HG03108 (cell line): ENCODE results near the gene TPRG1L.
"Not testable (repeated sequence)": the region's sequence is repeated elsewhere in the genome, so short reads cannot be mapped to it uniquely, and the experiment has no call there.

Experiments used
- ATAC-seq: cut with Tn5 transposase; IDR thresholded peaks from one replicate; pipeline ENCODE4 v1.9.1; 2021; ENCODE audit warnings: moderate library complexity; ENCODE audit not compliant: unreplicated experiment

The TPRG1L gene

DNA sequence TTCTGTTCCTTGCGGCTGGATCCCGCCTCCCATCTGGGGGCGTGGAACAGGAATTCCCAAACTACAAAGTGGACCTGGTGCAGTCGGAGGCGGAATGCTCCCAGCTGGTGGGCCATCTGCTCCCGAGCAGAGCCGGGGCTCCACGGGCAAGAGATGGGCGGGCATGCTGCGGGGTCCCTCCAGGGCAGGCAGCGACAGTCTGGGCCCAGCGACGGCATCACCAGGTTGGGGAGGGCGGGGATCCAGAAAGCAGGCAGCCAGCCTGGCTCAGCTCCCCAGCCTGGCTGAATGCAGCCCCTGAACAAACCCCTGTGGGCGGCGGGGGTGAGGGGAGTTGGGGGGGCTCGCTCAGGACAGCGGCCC, 17.1 kb upstream of the TPRG1L start:
- ATAC-seq: no peak

DNA sequence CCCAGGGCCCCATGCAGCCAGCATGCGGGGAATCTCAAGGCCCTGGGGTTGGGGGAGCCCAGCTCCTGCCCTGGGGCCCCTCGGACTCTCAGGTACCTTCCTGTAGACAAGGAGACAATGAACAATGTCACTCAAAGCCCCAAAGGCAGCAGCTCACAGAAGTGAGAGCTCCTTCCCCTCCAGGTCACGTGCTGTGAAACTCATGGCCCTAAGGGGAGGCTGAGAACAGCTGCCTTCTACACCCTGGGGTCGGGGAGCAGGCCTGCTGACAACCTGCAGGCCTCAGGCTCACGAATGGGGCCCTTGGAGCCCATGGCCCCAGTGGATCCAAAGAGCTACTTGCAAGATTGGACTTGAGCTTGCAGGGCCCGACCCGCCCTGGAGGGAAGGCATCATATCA, 16.7 kb upstream of the TPRG1L start:
- ATAC-seq: no peak

DNA sequence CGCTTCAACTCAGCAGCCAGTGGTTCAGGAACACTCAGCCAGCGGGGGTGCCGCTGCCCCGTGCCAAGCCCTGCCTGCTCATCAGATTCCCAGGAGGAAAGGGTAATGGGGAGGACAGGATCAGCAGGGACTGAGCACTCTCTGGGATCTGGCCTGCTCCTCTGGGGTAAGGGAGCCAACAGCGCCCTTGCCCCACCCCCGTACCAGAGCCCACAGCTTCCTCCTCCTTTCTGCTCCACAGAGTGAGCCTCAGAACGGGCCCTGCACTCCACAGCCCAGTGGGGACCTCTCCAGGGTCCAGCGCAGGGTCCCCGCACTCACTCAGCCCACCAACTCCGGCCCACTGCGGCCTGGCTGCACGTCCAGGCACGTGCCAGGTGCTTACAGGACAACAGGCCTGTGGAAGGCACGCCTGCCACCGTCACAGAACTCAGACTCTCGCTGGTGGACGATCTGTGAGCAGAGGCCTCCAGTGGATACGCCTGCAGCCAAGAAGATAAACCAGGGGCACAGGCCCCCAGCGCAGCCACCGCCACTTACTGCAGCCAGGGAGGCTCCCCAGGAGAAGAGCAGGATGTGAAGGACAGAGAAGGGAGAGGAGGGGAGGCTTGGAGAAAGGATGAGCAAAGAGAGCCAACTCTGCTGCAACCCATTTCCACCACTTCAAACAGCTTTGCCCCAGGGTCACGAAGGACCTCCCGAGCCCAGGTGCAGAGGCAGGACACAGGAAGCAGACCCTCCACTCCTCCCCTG, 15.6 kb upstream of the TPRG1L start:
- ATAC-seq: no peak

DNA sequence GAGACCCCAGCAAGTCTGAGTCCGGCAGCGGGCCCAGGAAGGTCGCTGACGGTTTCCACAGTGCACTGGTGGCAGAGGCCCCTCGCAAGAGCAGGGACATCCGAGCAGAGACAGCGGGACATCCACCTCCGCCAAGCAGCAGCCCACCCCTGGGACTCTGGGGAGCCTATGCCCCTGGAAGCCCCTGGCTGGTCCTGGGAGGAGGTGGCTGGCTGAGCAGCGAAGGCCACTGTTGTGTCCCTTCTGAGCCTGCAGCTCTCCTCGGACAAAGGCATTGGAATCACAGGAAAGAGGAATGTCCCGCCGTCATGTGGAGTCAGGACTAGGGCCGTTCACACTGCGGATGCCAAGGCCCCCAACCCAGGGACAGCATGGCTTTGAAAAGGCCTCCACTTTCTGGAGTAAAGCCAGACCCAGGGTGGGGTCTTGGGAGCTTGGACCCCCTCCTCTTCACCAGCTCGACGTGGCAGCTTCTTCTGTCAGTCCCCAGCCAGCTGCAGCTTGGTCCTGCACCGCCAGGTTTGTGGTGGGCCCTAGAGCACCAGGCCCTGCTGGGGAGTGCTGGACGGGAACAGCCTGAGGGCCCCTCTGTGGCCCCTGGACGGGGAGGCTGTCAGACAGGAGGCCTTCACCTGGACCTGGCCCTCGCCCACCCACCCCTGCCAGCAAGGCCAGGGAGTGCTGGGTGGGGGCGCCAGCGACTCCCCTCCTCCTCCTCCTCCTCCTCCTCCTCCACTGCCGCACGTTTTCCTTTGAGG, 14.9 kb upstream of the TPRG1L start:
- ATAC-seq: no peak

DNA sequence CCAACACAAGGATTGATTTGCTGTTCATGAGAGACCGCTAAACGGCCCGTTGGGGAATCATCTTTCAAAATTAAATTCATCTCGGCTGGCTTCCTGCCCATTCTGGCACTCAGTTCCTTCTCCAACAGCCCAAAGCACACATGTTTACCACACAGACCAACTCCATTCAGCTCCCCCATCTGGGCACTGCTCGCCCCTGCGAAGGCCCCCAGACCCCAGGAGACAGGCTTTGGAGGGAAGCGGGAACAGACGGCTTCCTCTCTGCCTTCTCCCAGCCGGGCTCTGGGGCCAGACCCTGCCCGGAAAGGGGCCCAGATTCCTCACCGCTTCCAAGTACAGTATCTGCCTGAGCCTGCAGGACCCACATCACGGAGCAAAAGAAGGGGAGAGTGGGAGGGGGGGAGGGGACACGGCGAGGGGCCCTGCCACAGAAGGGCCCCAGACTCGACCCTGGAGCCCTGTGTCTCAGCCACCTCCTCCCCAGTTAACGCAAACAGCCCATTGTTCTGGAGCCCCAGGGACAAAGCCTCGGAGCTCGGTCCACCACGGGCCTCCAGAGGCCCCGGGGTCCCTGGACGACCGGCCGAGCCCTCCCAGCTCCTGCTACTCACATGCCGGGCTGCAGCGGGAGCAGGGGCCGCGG, 14.2 kb upstream of the TPRG1L start:
- ATAC-seq: no peak

DNA sequence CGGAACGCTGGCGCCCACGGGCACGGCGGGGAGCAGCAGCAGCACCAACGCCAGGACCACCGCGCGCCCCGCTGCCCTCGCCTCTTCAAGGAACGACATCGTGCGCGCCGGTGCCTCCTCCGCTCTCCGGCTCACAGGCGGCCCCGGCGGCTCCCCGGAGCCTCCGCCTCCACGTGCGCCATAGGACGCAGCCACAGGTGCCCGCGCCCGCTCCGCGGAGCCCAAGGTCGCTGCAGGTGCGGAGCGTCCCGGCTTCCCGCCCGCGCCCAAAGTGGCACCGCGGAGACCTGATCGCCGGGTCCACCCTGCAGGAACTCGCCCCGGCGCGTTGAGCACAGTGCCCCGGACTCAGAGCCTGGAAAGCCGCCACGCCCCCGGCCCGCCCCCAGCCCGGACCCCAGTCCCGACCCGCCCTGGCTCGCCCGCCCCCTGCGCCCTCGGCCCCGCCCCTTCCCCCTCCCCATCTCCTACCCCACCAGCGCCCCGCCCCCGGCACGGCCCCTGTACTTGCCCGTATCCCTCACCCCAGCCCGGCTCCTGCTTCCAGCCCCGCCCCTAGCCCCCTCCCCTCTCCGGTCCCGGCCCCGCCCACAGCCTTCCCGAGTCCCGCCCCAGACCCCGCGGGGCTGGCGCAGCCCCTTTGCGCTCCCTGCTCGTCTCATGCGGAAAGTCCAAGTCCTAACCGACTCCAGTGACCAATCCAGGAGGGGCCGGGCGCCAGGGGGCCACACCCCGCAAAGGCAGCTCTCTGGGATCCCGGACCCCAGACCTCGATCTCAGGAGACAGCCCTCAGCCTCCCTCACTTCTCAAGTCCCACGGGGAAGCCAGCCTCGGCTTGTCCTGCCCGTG, 13.4 kb upstream of the TPRG1L start, which contains the start of gene MEGF6:
Gene MEGF6 (minus strand): TSS at position 339 of the 850 bp plus-strand sequence. CDS start 240 bp downstream, at position 99.
- ATAC-seq: no peak

DNA sequence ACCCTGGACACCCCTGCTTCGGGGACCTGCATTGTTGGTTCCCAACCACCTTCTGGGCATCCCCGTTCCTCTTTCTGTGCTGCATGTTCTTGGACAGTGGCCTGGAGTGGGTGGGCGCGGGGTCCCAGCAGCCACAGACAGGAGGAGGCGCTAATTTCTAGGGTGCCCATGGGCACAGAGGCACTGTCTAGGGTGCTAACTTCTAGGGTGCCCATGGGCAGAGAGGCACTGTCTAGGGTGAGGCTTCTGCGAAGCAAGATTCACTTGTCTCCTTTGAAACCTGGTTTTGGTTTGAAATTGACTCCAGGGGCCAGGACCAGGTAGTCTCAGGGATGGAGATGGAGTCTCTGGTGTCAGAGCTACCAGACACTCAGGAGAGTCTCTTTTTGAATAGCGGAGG, 12.7 kb upstream of the TPRG1L start:
- ATAC-seq: no peak

DNA sequence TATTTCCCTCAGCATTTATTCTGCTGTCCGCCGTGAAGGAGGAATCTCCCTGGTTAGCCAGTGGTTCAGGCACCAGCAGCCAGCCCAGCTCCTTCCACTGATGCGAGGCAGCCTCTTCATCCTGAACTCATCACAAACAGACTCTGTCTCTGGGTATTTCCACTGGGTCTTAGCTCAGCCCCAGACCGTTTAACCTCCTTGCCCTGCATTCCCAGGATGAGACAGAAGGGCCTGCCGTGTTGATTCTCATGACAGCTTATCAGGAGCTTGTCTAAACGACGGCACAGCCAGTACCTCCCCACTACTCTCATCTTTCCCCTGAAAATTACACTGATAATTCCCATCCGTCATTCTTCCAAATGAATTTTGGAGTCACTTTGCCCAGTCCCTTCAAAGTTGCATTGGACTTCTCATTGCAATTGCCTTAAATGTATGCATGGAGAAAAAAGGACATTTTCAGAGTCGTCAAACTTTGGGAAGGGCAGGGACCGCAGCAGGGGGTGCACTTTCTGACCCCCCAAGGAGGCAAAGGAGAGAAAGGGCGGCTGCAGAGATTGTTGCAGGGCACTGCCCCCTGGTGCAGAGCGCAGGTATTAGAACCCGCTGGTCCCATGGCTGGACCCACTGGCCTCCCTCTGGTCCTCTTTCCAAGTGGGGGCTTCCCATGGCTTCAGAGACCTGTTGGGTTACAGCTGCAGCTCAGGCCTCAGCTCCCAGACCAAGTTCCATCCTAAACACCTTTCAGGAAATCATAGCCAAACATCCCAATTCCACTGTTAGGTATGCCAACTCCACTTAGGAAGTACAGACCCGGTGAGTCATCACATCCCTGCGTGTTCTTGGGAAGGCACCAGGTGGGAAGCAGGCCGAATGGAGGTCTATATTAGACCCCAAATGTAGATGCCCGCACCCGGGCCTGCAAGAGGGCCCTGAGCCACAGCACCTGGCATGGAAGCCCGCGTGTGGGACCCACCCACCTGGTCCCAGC, 9.8 kb upstream of the TPRG1L start:
- no peak for ATAC-seq

DNA sequence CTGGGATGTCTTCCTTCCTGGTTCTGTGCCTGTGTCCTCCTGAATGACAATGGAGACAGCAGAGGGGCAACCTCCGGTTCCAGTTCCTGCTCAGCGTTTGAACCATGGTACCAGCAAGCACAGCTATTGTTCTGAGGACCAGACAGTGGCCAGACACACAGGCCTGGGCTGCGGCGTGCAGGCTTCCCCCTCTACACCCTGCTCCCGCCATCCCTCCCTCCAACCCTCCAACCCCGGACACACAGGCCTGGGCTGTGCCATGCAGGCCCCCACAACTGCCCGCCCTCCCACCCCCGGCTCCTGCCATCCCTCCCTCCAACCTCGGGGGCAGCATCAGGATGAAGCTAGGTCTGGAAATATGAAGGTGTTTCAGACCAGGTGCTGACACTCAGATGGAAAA, 8.0 kb upstream of the TPRG1L start:
- no peak for ATAC-seq

DNA sequence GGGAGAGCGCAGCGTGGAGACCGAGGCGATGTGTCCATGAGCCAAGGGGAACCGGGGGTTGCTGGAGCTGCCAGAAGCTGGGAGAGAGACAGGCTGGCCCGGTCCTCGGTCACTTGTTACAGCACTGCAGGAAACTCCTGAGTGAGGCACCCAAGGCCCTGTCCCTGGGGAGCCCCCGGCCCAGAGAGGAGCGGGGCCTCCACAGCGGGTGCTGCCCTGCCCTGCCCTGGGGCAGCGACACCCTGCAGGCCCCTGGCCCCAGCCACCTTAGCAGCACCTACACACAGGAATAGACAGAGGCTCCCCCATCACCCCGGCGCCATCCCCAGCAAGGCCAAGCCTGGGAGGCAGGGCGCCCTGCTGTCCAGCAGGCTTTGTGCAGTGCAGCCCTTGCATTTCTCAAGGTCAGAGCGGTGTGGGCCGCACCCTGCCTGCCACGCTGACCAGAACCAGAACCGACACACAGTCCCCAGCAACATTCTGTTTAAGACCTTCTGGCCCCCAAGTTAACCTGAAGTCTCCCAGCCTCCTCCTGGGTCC, 6.9 kb upstream of the TPRG1L start:
- no peak for ATAC-seq

DNA sequence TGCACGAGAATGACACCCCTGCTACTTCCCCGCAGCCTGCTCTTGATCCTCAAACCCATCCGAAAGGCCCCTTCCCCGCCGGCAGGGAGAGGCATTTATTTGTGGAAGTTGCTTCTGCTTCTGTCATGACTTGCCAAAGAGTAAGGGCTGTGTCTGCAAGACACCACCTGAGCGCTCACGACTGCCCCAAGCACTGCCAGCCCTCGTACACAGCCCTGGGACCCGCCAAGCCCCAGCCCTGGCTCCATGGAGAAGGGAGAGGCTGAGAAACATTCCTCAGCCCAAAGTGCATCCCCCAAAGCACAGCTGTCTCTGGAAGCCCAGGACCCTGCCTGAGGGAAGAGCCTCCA, 6.3 kb upstream of the TPRG1L start:
- ATAC-seq: no peak

DNA sequence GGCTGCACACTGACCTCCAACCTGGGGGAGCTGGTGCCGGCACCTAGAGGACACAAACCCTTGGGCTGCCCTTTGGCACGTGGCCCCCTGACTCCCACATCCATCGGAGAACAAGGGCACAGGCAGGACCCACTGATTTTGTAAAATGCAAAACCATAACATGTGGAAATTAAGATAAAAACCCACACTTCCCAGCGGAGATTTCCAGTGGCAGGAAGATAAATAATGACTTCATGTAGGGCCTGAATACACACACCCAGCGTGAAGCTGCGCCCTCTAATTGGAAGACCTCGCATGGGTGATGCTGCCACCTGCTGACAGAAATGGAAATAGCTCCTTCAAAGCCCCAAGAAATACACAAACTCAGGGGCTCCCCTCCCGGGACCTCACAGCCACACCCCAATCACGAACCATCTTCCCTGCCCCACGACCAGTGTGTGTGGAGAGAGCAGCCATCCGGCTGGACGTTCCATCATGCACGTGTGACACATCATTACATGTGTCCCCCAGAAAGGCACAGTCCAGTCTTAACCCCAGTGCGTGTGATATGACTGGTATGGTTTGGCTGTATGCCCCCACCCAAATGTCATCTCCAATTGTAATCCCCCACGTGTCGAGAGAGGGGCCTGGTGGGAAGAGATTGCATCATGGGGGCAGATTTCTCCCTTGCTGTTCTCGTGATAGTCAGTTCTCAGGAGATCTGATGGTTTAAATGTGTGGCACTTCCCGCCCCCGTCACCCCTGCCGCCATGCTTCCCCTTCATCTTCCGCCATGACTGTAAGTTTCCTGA, 5.7 kb upstream of the TPRG1L start:
- ATAC-seq: no peak

DNA sequence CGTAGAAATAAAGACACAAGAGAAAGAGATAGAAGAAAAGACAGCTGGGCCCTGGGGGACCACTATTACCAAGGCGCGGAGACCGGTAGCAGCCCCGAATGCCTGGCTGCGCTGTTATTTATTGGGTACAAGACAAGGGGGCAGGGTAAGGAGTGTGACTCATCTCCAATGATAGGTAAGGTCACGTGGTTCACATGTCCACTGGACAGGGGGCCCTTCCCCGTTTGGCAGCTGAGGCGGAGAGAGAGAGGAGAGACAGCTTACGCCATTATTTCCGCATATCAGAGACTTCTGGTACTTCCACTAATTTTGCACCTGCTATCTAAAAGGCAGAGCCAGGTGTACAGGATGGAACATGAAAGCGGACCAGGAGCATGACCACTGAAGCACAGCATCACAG, 4.1 kb upstream of the TPRG1L start:
- no peak for ATAC-seq

DNA sequence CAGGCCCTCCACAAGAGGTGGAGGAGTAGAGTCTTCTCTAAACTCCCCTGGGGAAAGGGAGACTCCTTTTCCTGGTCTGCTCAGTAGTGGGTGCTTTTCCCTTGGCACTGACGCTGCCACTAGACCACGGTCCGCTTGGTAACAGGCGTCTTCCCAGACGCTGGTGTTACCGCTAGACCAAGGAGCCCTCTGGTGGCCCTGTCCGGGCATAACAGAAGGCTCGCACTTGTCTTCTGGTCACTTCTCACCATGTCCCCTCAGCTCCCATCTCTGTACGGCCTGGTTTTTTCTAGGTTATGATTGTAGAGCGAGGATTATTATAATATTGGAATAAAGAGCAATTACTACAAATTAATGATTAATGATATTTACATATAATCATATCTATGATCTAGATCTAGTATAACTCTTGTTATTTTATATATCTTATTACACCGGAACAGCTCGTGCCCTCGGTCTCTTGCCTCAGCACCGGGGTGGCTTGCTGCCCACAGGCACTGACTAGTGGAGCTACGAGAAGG, 3.6 kb upstream of the TPRG1L start:
- ATAC-seq: not testable (repeated sequence)

DNA sequence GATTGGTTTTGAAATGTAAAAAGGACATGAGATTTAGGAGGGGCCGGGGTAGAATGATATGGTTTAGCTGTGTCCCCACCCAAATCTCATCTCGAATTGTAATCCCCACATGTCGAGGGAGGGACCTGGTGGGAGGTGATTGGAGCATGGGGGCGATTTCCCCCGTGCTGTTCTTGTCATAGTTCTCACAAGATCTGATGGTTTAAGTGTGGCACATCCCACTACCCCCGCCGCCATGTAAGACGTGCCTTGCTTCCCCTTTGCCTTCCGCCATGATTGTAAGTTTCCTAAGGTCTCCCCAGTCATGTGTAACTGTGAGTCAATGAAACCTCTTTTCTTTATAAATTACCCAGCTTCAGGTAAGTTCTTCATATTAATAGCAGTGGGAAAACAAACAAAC, 2.7 kb upstream of the TPRG1L start:
- ATAC-seq: not testable (repeated sequence)

DNA sequence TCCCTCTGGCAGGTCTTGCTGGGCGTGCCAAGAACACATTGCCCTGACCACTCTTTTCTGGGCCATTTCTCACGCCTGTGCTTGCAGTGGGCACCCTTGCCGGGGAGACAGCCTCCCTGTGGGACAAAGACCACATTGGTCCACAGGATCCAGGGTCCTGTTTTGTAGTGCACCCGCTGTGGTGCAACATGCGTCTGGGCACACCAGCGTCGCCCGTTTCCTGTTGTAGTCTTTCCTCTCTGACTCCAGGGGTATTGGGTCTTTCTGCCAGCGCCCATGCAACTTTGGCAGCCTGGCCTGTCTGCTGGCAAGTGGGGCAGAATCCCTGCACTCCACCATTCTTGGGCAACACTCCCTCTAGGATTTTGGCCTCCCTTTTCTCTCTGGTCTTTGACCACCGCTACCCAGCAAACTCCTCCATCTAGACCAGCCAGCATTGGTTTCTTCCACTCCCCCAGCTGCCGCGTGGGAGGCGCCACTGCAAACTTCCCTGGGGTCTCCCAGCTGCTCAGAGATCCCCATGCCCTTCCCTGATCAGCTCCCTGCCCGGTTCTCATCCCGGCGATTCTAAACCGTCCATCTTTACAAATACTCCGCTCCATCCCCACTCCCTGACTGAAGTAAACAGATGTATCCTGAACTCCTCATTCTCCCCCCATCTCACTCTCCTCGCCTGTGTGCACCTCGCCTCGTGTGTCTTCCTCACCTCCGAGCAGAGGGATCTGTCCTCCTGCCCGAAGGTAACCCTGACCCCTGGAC, 1.2 kb upstream of the TPRG1L start:
- no peak for ATAC-seq

DNA sequence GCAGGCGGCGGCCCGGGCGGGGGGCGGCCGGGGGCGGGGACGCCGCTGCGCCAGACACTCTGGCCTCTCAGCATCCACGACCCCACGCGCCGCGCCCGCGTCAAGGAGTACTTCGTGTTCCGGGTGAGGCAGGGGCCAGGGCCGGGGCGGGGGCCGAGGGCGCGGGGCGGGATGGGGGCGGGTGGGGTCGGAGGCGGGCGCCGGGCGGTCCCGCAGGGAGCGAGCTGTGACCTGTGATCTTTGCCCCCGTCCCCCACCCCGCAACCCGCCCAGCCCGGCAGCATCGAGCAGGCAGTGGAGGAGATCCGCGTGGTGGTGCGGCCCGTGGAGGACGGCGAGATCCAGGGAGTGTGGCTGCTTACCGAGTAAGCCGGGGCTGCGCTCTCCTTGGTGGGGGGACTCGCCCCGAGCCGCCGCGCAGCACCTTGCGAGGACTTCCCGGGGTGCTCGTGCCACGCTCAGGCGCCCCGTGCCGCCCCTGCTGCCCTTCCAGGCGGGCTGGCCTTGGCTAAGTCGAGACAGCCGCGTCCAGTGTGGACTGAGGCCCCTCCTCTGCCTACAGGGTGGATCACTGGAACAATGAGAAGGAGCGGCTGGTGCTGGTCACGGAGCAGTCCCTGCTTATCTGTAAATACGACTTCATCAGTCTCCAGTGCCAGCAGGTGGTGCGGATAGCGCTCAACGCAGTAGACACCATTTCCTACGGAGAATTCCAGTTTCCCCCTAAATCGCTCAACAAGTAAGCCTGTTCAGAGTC, 514 bp downstream of the TPRG1L start:
- peak; percentile 13 for ATAC-seq
